ENCODE data around the gene ARL6IP1. TPM values are rescaled to one million over a fixed set of nuclear protein-coding genes. Genes with fewer than 3 reads are reported as not detected.

The ARL6IP1 gene
- 129 TPM for total RNA-seq

DNA sequence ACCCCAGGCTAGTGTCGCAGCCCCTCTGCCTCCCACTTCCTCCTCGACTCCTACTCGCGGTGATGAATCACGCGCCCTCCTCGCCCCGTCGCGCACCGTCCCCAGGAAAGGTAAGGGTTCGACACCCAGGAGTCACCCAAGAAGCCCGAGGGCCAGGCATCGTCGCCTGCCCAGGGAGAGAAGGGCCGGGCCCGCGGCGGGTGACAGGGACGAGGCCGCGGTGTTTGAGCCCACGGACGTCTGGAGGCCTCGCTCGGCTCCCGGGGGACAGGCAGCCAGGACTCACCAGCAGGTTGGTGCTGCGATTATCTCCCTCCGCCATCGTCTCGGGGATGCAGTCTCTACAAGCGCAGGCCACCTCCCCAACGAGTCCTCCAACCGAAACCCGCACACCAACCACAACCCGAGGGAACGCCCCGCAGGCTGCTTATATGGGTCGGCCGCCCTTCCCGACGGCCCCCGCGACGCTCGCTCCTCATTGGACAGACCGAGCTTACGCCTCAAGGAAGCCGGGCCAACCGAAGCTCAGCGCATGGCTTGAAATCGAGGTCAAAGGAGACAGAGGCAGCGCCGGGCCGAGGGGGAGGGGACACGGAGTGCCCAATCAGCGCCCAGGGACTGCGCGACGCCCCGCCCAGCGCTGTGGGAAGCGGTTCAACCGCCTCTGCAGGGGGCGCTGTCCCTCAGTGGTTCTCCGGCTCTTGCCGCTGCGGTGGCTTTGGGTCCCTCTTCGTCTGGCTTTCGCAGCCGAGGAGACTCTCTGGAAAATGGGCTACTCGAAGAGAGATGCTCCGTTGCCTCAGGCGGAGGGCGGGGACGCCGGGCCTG lies at the start of gene ARL6IP1:
Gene ARL6IP1, minus strand, starts transcription at position 405 of the 828 bp plus-strand sequence. Its CDS starts 83 bp downstream, at position 322.
- peaks cover 2 to 10% (median 4%) of the 10 kb centered on the region in 3 donors for H3K36me3 ChIP-seq (ENCODE audit: control insufficient read depth in 3 of 3, insufficient read depth in 3 of 3, low read length in 3 of 3)
- H3K9ac ChIP-seq (ENCODE audit: low read depth in 1 of 3, low read length in 3 of 3) = peak within 1 kb of the TSS; percentile 94 to 95 (median 95)
- H3K4me1 ChIP-seq (ENCODE audit: control insufficient read depth in 3 of 3, insufficient read depth in 3 of 3, low read length in 3 of 3) = peaks cover 20 to 32% (median 28%) of the 10 kb centered on the region in 3 donors
- no peaks in the 10 kb centered on the region for H3K27me3 ChIP-seq (ENCODE audit: control insufficient read depth in 3 of 3, insufficient read depth in 3 of 3, low read length in 3 of 3)
- H3K9me3 ChIP-seq (ENCODE audit: control insufficient read depth in 3 of 3, low read length in 3 of 3) = no peaks in the 10 kb centered on the region
- H3K27ac ChIP-seq (ENCODE audit: low read depth, low read length) = peak within 1 kb of the TSS; percentile 86
- H3K4me3 ChIP-seq (ENCODE audit: low read length in 3 of 3) = peak within 1 kb of the TSS; percentile 94 to 95 (median 95)

GRCh38 chr16:18846416-18846815 lies 45.1 kb upstream of the ARL6IP1 start:
- H3K4me3 ChIP-seq (ENCODE audit: low read length in 3 of 3) = no peak overlapping the region
- no peaks in the 10 kb centered on the region for H3K9me3 ChIP-seq (ENCODE audit: control insufficient read depth in 3 of 3, low read length in 3 of 3)
- no peaks in the 10 kb centered on the region for H3K27me3 ChIP-seq (ENCODE audit: control insufficient read depth in 3 of 3, insufficient read depth in 3 of 3, low read length in 3 of 3)
- H3K36me3 ChIP-seq (ENCODE audit: control insufficient read depth in 3 of 3, insufficient read depth in 3 of 3, low read length in 3 of 3) = peaks cover 49 to 74% (median 72%) of the 10 kb centered on the region in 3 donors
- no peak overlapping the region for H3K27ac ChIP-seq (ENCODE audit: low read depth, low read length)
- no peaks in the 10 kb centered on the region for H3K4me1 ChIP-seq (ENCODE audit: control insufficient read depth in 3 of 3, insufficient read depth in 3 of 3, low read length in 3 of 3)
- H3K9ac ChIP-seq (ENCODE audit: low read depth in 1 of 3, low read length in 3 of 3) = no peak overlapping the region

DNA sequence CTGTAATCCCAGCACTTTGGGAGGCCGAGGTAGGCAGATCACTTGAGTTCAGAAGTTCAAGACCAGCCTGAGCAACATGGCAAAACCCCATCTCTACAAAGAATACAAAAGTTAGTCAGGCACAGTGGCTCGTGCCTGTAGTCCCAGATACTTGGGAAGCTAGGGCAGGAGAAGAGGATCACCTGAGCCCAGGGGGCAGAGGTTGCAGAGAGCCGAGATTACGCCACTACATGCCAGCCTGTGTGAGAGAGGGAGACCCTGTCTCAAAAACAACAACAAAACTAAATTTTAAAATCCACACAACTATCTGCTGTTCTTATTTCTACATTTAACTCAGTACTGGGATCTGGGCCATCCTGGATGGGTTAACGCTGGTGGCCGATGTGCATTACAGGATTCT lies 41.2 kb upstream of the ARL6IP1 start:
- Histone ChIP-seq H3K36me3 (ENCODE audit: control insufficient read depth in 3 of 3, insufficient read depth in 3 of 3, low read length in 3 of 3) (peaks cover 44 to 75% (median 64%) of the 10 kb centered on the region in 3 donors), H3K4me1 (ENCODE audit: control insufficient read depth in 3 of 3, insufficient read depth in 3 of 3, low read length in 3 of 3) (no peaks in the 10 kb centered on the region), H3K27ac (ENCODE audit: low read depth, low read length) (no peak overlapping the region), H3K9me3 (ENCODE audit: control insufficient read depth in 3 of 3, low read length in 3 of 3) (no peaks in the 10 kb centered on the region), H3K9ac (ENCODE audit: low read depth in 1 of 3, low read length in 3 of 3) (no peak overlapping the region), H3K27me3 (ENCODE audit: control insufficient read depth in 3 of 3, insufficient read depth in 3 of 3, low read length in 3 of 3) (no peaks in the 10 kb centered on the region), H3K4me3 (ENCODE audit: low read length in 3 of 3) (no peak overlapping the region)

- H3K4me1 ChIP-seq (ENCODE audit: control insufficient read depth in 3 of 3, insufficient read depth in 3 of 3, low read length in 3 of 3) = no peaks in the 10 kb centered on the region
- H3K4me3 ChIP-seq (ENCODE audit: low read length in 3 of 3) = no peak overlapping the region
- no peaks in the 10 kb centered on the region for H3K9me3 ChIP-seq (ENCODE audit: control insufficient read depth in 3 of 3, low read length in 3 of 3)
- H3K36me3 ChIP-seq (ENCODE audit: control insufficient read depth in 3 of 3, insufficient read depth in 3 of 3, low read length in 3 of 3) = peaks cover 45 to 75% (median 64%) of the 10 kb centered on the region in 3 donors
- H3K27me3 ChIP-seq (ENCODE audit: control insufficient read depth in 3 of 3, insufficient read depth in 3 of 3, low read length in 3 of 3) = no peaks in the 10 kb centered on the region
- H3K9ac ChIP-seq (ENCODE audit: low read depth in 1 of 3, low read length in 3 of 3) = no peak overlapping the region
- H3K27ac ChIP-seq (ENCODE audit: low read depth, low read length) = no peak overlapping the region
Measured at GRCh38 chr16:18841833-18842525, 40.6 kb upstream of the ARL6IP1 start.

GRCh38 chr16:18839555-18839954 lies 38.2 kb upstream of the ARL6IP1 start:
- no peaks in the 10 kb centered on the region for H3K9me3 ChIP-seq (ENCODE audit: control insufficient read depth in 3 of 3, low read length in 3 of 3)
- H3K4me1 ChIP-seq (ENCODE audit: control insufficient read depth in 3 of 3, insufficient read depth in 3 of 3, low read length in 3 of 3) = no peaks in the 10 kb centered on the region
- H3K27me3 ChIP-seq (ENCODE audit: control insufficient read depth in 3 of 3, insufficient read depth in 3 of 3, low read length in 3 of 3) = no peaks in the 10 kb centered on the region
- no peak overlapping the region for H3K4me3 ChIP-seq (ENCODE audit: low read length in 3 of 3)
- H3K36me3 ChIP-seq (ENCODE audit: control insufficient read depth in 3 of 3, insufficient read depth in 3 of 3, low read length in 3 of 3) = peaks cover 57 to 77% (median 70%) of the 10 kb centered on the region in 3 donors
- no peak overlapping the region for H3K9ac ChIP-seq (ENCODE audit: low read depth in 1 of 3, low read length in 3 of 3)
- no peak overlapping the region for H3K27ac ChIP-seq (ENCODE audit: low read depth, low read length)

- Histone ChIP-seq H3K9ac (ENCODE audit: low read depth in 1 of 3, low read length in 3 of 3) (no peak overlapping the region), H3K27me3 (ENCODE audit: control insufficient read depth in 3 of 3, insufficient read depth in 3 of 3, low read length in 3 of 3) (no peaks in the 10 kb centered on the region), H3K27ac (ENCODE audit: low read depth, low read length) (no peak overlapping the region), H3K4me3 (ENCODE audit: low read length in 3 of 3) (no peak overlapping the region), H3K36me3 (ENCODE audit: control insufficient read depth in 3 of 3, insufficient read depth in 3 of 3, low read length in 3 of 3) (peaks cover 70 to 86% (median 84%) of the 10 kb centered on the region in 3 donors), H3K9me3 (ENCODE audit: control insufficient read depth in 3 of 3, low read length in 3 of 3) (no peaks in the 10 kb centered on the region), H3K4me1 (ENCODE audit: control insufficient read depth in 3 of 3, insufficient read depth in 3 of 3, low read length in 3 of 3) (no peaks in the 10 kb centered on the region)
Measured at GRCh38 chr16:18836702-18837101, 35.4 kb upstream of the ARL6IP1 start.

DNA sequence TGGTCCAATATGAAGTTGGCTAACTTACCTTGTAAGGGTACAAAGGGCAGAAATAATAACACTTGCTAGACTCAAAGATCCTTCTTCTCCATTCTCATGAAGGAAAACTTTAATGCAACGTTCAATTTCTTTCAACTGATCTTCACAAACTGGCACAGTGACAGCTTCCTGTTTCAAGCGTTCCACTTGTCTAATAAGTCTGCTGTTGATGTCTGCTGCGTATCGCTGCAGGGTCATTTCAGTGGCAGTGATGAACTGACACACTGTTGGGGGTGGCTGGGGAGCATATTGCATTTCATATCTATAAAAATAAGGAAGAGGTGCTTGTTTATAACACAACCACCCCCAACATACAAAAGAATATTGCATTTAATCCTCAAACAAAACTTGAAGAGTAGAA lies 33.5 kb upstream of the ARL6IP1 start:
- Histone ChIP-seq H3K9ac (ENCODE audit: low read depth in 1 of 3, low read length in 3 of 3) (no peak overlapping the region), H3K4me3 (ENCODE audit: low read length in 3 of 3) (no peak overlapping the region), H3K36me3 (ENCODE audit: control insufficient read depth in 3 of 3, insufficient read depth in 3 of 3, low read length in 3 of 3) (peaks cover 72 to 92% (median 90%) of the 10 kb centered on the region in 3 donors), H3K4me1 (ENCODE audit: control insufficient read depth in 3 of 3, insufficient read depth in 3 of 3, low read length in 3 of 3) (no peaks in the 10 kb centered on the region), H3K27ac (ENCODE audit: low read depth, low read length) (no peak overlapping the region), H3K27me3 (ENCODE audit: control insufficient read depth in 3 of 3, insufficient read depth in 3 of 3, low read length in 3 of 3) (no peaks in the 10 kb centered on the region), H3K9me3 (ENCODE audit: control insufficient read depth in 3 of 3, low read length in 3 of 3) (no peaks in the 10 kb centered on the region)

- Histone ChIP-seq H3K9ac (ENCODE audit: low read depth in 1 of 3, low read length in 3 of 3) (no peak overlapping the region), H3K4me3 (ENCODE audit: low read length in 3 of 3) (no peak overlapping the region), H3K4me1 (ENCODE audit: control insufficient read depth in 3 of 3, insufficient read depth in 3 of 3, low read length in 3 of 3) (no peaks in the 10 kb centered on the region), H3K27ac (ENCODE audit: low read depth, low read length) (no peak overlapping the region), H3K9me3 (ENCODE audit: control insufficient read depth in 3 of 3, low read length in 3 of 3) (no peaks in the 10 kb centered on the region), H3K36me3 (ENCODE audit: control insufficient read depth in 3 of 3, insufficient read depth in 3 of 3, low read length in 3 of 3) (peaks cover 76 to 93% (median 91%) of the 10 kb centered on the region in 3 donors), H3K27me3 (ENCODE audit: control insufficient read depth in 3 of 3, insufficient read depth in 3 of 3, low read length in 3 of 3) (no peaks in the 10 kb centered on the region)
Measured at GRCh38 chr16:18833707-18834505, 32.6 kb upstream of the ARL6IP1 start.

- Histone ChIP-seq H3K4me3 (ENCODE audit: low read length in 3 of 3) (no peak overlapping the region), H3K27me3 (ENCODE audit: control insufficient read depth in 3 of 3, insufficient read depth in 3 of 3, low read length in 3 of 3) (no peaks in the 10 kb centered on the region), H3K9ac (ENCODE audit: low read depth in 1 of 3, low read length in 3 of 3) (no peak overlapping the region), H3K4me1 (ENCODE audit: control insufficient read depth in 3 of 3, insufficient read depth in 3 of 3, low read length in 3 of 3) (no peaks in the 10 kb centered on the region), H3K36me3 (ENCODE audit: control insufficient read depth in 3 of 3, insufficient read depth in 3 of 3, low read length in 3 of 3) (peaks cover 64 to 88% (median 88%) of the 10 kb centered on the region in 3 donors), H3K27ac (ENCODE audit: low read depth, low read length) (no peak overlapping the region), H3K9me3 (ENCODE audit: control insufficient read depth in 3 of 3, low read length in 3 of 3) (no peaks in the 10 kb centered on the region)
Measured at GRCh38 chr16:18832613-18833012, 31.3 kb upstream of the ARL6IP1 start.

All from skeletal muscle tissue (tissue), 4 donors.